GM12878 (cell line): ENCODE measurements around the gene ECM1. TPM values are rescaled to one million over a fixed set of nuclear protein-coding genes. Genes with fewer than 3 reads are reported as not detected.

Experiments
- ATAC-seq: fragments of 200-7000 bp; cut with Tn5 transposase; 3 replicates; pipeline ENCODE4 v1.9.1; 2020; ENCODE audit warnings: mild to moderate bottlenecking, moderate library complexity
- BruUV-seq: library from RNA; stranded (reverse); fragments of 400-500 nt; replicated peaks from 2 replicates; lab custom pipeline; 2021; lab: Mats Ljungman, UMichigan
- CTCF ChIA-PET: fragments of 300-600 bp; sonication (Branson Sonifier 250); formaldehyde crosslinking; extraction: SDS; loops from one replicate; lab custom pipeline; 2021; ENCODE audit warnings: inconsistent platforms; lab: Yijun Ruan, JAX
- POLR2A ChIA-PET: fragments of 350-600 bp; formaldehyde crosslinking; extraction: SDS; loops from one replicate; lab custom pipeline; 2021; ENCODE audit warnings: inconsistent platforms; lab: Charles Lee
- RAD21 ChIA-PET: fragments of 300-600 bp; sonication (Branson Sonifier 250); formaldehyde crosslinking; loops from one replicate; lab custom pipeline; 2023; ENCODE audit warnings: antibody characterized with exemption; ENCODE audit not compliant: unreplicated experiment; lab: Charles Lee
- SMC1A ChIA-PET: fragments of 300-600 bp; sonication (Branson Sonifier 250); formaldehyde crosslinking; loops from one replicate; lab custom pipeline; 2023; ENCODE audit not compliant: unreplicated experiment, uncharacterized antibody; lab: Charles Lee
- DNase-seq: peaks from one replicate; pipeline ENCODE4 v3.0.0-alpha.2; 2011; ENCODE audit warnings: low read depth, low spot score
- FAIRE-seq: peaks from 3 replicates; lab custom pipeline; 2011; peaks lifted over from hg19 to GRCh38; lab: Jason Lieb, UNC
- H2AFZ ChIP-seq: 2 replicates; pipeline ENCODE4 v1.6.0; 2011; ENCODE audit warnings: low read depth, low read length, control low read depth; ENCODE audit not compliant: control insufficient read depth
- H3K27ac ChIP-seq: 2 replicates; pipeline ENCODE4 v1.5.1; 2011; ENCODE audit warnings: control low read depth; ENCODE audit not compliant: control insufficient read depth, insufficient read depth
- H3K27me3 ChIP-seq, 2 experiments: replicated peaks in 1 of 2; 2 replicates each; pipeline versions ENCODE4 v1.6.0 to v1.6.1; 2011; ENCODE audit warnings: low read length in 1 of 2; ENCODE audit not compliant: control insufficient read depth in 2 of 2, insufficient read depth in 2 of 2
- H3K36me3 ChIP-seq, 2 experiments: 2 replicates each; pipeline ENCODE4 v1.5.1; 2011; ENCODE audit warnings: low read length in 1 of 2; ENCODE audit not compliant: control insufficient read depth in 2 of 2, insufficient read depth in 2 of 2
- H3K4me1 ChIP-seq: 2 replicates; pipeline ENCODE4 v1.6.1; 2011; ENCODE audit warnings: mild to moderate bottlenecking, low read length, moderate library complexity, mixed read lengths; ENCODE audit not compliant: control insufficient read depth, insufficient read depth
- H3K4me2 ChIP-seq: 2 replicates; pipeline ENCODE4 v1.6.0; 2011; ENCODE audit warnings: control low read depth; ENCODE audit not compliant: control insufficient read depth, insufficient read depth
- H3K4me3 ChIP-seq: fragments of 200-600 bp; sonication (generic); 2 replicates; pipeline ENCODE4 v1.5.1; 2016
- H3K79me2 ChIP-seq: 2 replicates; pipeline ENCODE4 v1.6.0; 2011; ENCODE audit warnings: low read length; ENCODE audit not compliant: control insufficient read depth, insufficient read depth
- H3K9ac ChIP-seq: 2 replicates; pipeline ENCODE4 v1.8.0; 2011; ENCODE audit warnings: low read length, control low read depth, mixed read lengths; ENCODE audit not compliant: control insufficient read depth, insufficient read depth
- H3K9me3 ChIP-seq: replicated peaks from 3 replicates; pipeline ENCODE4 v1.5.1; 2011; ENCODE audit warnings: mild to moderate bottlenecking, low read length; ENCODE audit not compliant: control insufficient read depth, insufficient read depth
- H4K20me1 ChIP-seq: 2 replicates; pipeline ENCODE4 v1.6.0; 2011; ENCODE audit not compliant: control insufficient read depth, insufficient read depth
- BMI1 ChIP-seq: fragments of 450-650 bp; IDR thresholded peaks from 2 replicates; pipeline ENCODE4 v1.6.1; 2016; ENCODE audit warnings: mild to moderate bottlenecking, moderate library complexity, borderline replicate concordance
- CHD1 ChIP-seq: IDR thresholded peaks from 2 replicates; pipeline ENCODE4 v1.6.1; 2012; ENCODE audit warnings: low read depth, low read length, improper control_type of control experiment
- ESRRA ChIP-seq: IDR thresholded peaks from 2 replicates; pipeline ENCODE4 v1.6.1; 2012; ENCODE audit warnings: mild to moderate bottlenecking, low read length, improper control_type of control experiment
- EZH2 ChIP-seq: IDR thresholded peaks from 2 replicates; pipeline ENCODE4 v1.6.1; 2012; ENCODE audit warnings: low read depth, mild to moderate bottlenecking, control low read depth, inconsistent platforms, low read length, borderline replicate concordance; ENCODE audit not compliant: control insufficient read depth
- FOS ChIP-seq: IDR thresholded peaks from 3 replicates; pipeline ENCODE4 v1.6.1; 2011; ENCODE audit warnings: borderline replicate concordance; ENCODE audit not compliant: insufficient read length; ENCODE audit errors: extremely low read depth
- HDAC6 ChIP-seq: fragments of 200-600 bp; sonication (generic); IDR thresholded peaks from one replicate; pipeline ENCODE4 v1.8.0; 2017; ENCODE audit warnings: antibody characterized with exemption; ENCODE audit not compliant: unreplicated experiment
- JUNB ChIP-seq: IDR thresholded peaks from 2 replicates; pipeline ENCODE4 v1.6.1; 2016; ENCODE audit warnings: antibody characterized with exemption, mild to moderate bottlenecking
- KAT2A ChIP-seq: conservative IDR thresholded peaks from 2 replicates; pipeline ENCODE4 v1.6.1; 2011; ENCODE audit warnings: low read depth, low read length; ENCODE audit not compliant: control insufficient read depth
- NR2C1 ChIP-seq: fragments of 450-650 bp; IDR thresholded peaks from 2 replicates; pipeline ENCODE4 v1.6.1; 2017; ENCODE audit warnings: antibody characterized with exemption, mild to moderate bottlenecking, moderate library complexity
- POLR2A ChIP-seq: IDR thresholded peaks from 2 replicates; pipeline ENCODE4 v1.6.1; 2011; ENCODE audit warnings: low read depth, mild to moderate bottlenecking, low read length
- RAD51 ChIP-seq: fragments of 450-650 bp; IDR thresholded peaks from 2 replicates; pipeline ENCODE4 v1.6.1; 2016; ENCODE audit warnings: moderate library complexity, mild to moderate bottlenecking, inconsistent platforms
- RB1 ChIP-seq: fragments of 450-650 bp; formaldehyde crosslinking; IDR thresholded peaks from 2 replicates; pipeline ENCODE4 v1.6.1; 2017; ENCODE audit warnings: mild to moderate bottlenecking, borderline replicate concordance
- SIX5 ChIP-seq: IDR thresholded peaks from 2 replicates; pipeline ENCODE4 v1.6.1; 2011; ENCODE audit warnings: mild to moderate bottlenecking, low read depth, low read length, moderate library complexity; ENCODE audit not compliant: severe bottlenecking
- SMARCA5 ChIP-seq: fragments of 450-650 bp; IDR thresholded peaks from 2 replicates; pipeline ENCODE4 v1.6.1; 2017; ENCODE audit warnings: mild to moderate bottlenecking
- SPI1 ChIP-seq: IDR thresholded peaks from 2 replicates; pipeline ENCODE4 v1.6.1; 2011; ENCODE audit warnings: low read depth, mild to moderate bottlenecking, low read length, moderate library complexity, borderline replicate concordance; ENCODE audit not compliant: insufficient read depth
- TCF3 ChIP-seq: IDR thresholded peaks from 2 replicates; pipeline ENCODE4 v1.6.1; 2012; ENCODE audit warnings: low read depth, mild to moderate bottlenecking, low read length, borderline replicate concordance; ENCODE audit not compliant: insufficient read depth
- ZNF24 ChIP-seq: fragments of 450-650 bp; IDR thresholded peaks from 2 replicates; pipeline ENCODE4 v1.6.1; 2017; ENCODE audit warnings: antibody characterized with exemption, mild to moderate bottlenecking
- ZSCAN29 ChIP-seq: fragments of 450-650 bp; IDR thresholded peaks from 2 replicates; pipeline ENCODE4 v1.6.1; 2017; ENCODE audit warnings: mild to moderate bottlenecking, moderate library complexity
- WGBS: methylation state at CpG from one replicate; pipeline ENCODE4 v1.1.6; 2016; ENCODE audit warnings: low lambda C conversion rate; ENCODE audit not compliant: insufficient replicate concordance, insufficient coverage; ENCODE audit errors: missing lambda C conversion rate; 5-methylcytosine and 5-hydroxymethylcytosine counted together
- in situ Hi-C: fragments of 300-500 bp; cut with MboI; formaldehyde crosslinking; loops from 9 replicates; pipeline ENCODE4 v1.14.3; 2018; ENCODE audit warnings: mixed read lengths
- intact Hi-C: fragments of 100-400 bp; cut with micrococcal nuclease; formaldehyde crosslinking; loops from one replicate; pipeline ENCODE4 v1.14.2; 2022; ENCODE audit not compliant: unreplicated experiment
- polyA plus RNA-seq, 11 experiments: library from polyadenylated mRNA; depleted of rRNA in 4 of 11; unstranded in 6 of 11; stranded (reverse) in 5 of 11; fragments of >200 nt; fragmentation: Nextera tagmentation in 4 of 11; fragmentation: Illumina TruSeq in 1 of 11; extraction: Ambion mirVana in 4 of 11; extraction: Trizol in 1 of 11; gene quantifications; 1 replicate in 1 of 11; 2 replicates in 10 of 11; pipeline versions ENCODE4 v1.2.1 to v1.2.3, GENCODE V29; 2011 to 2016; ENCODE audit warnings: inconsistent platforms in 2 of 11, missing spikeins in 2 of 11, low read depth in 1 of 11
- total RNA-seq, 4 experiments: library from RNA; depleted of rRNA in 3 of 4; stranded (reverse); fragments of >200 nt in 3 of 4; fragmentation: Illumina TruSeq in 1 of 4; extraction: Trizol in 1 of 4; gene quantifications; 2 replicates each; pipeline versions ENCODE4 v1.2.1 to v1.2.3, GENCODE V29; 2013 to 2021
- TF ChIP-seq, protein P1 (sequence below): IDR thresholded peaks from 2 replicates; pipeline ENCODE4 v1.6.1; 2011; ENCODE audit warnings: mild to moderate bottlenecking, low read depth, low read length, moderate library complexity; ENCODE audit not compliant: insufficient replicate concordance
- TF ChIP-seq, protein P2 (sequence below): IDR thresholded peaks from 2 replicates; pipeline ENCODE4 v1.6.1; 2011; ENCODE audit warnings: borderline replicate concordance, low read depth, mild to moderate bottlenecking, moderate library complexity, low read length; ENCODE audit not compliant: insufficient read depth, poor library complexity, severe bottlenecking

ECM1 gene
- total and polyA plus RNA-seq, 10 of the 15 experiments (the other 5 are each of a cell fraction or from before 2014, with no cell fraction given) = 0.06 to 1.3 (median 0.60) TPM

GRCh38 chr1:150537732-150538684 lies 30.1 kb downstream of the ECM1 start:
- POLR2A ChIA-PET = interaction anchor here (0.8 kb wide), 1 partner anchor 10 kb away, joined by 3 read pairs; no protein-coding TSS in a partner anchor
- 43% methylated on average over 15 of the region's 17 CpGs for WGBS
- Histone ChIP-seq H3K4me2 (no peak overlapping the region), H3K36me3 (no peaks in the 10 kb centered on the region), H3K27ac (no peak overlapping the region), H3K79me2 (no peaks in the 10 kb centered on the region), H3K9me3 (no peaks in the 10 kb centered on the region), H4K20me1 (no peaks in the 10 kb centered on the region)
- CTCF ChIA-PET = interaction anchor here (0.7 to 2.3 kb wide), 6 partner anchors 23 to 458 kb away, joined by 3 to 8 read pairs (median 4); no protein-coding TSS in a partner anchor
- no TSS peak for BruUV-seq
- ATAC-seq = peak; percentile 16; the same call in 1 of the 3 replicates
- TF ChIP-seq CHD1 (no peak), ZSCAN29 (no peak), FOS (no peak), KAT2A (no peak), RB1 (no peak), EZH2 (no peak), ZNF24 (no peak), SMARCA5 (no peak), NR2C1 (no peak), ESRRA (no peak), BMI1 (no peak), SIX5 (no peak), JUNB (no peak), TCF3 (no peak), RAD51 (no peak), SPI1 (no peak), HDAC6 (no peak), POLR2A (no peak)
- TF ChIP-seq, protein P1, sequence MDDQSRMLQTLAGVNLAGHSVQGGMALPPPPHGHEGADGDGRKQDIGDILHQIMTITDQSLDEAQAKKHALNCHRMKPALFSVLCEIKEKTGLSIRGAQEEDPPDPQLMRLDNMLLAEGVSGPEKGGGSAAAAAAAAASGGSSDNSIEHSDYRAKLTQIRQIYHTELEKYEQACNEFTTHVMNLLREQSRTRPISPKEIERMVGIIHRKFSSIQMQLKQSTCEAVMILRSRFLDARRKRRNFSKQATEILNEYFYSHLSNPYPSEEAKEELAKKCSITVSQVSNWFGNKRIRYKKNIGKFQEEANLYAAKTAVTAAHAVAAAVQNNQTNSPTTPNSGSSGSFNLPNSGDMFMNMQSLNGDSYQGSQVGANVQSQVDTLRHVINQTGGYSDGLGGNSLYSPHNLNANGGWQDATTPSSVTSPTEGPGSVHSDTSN = no peak
- TF ChIP-seq, protein P2, sequence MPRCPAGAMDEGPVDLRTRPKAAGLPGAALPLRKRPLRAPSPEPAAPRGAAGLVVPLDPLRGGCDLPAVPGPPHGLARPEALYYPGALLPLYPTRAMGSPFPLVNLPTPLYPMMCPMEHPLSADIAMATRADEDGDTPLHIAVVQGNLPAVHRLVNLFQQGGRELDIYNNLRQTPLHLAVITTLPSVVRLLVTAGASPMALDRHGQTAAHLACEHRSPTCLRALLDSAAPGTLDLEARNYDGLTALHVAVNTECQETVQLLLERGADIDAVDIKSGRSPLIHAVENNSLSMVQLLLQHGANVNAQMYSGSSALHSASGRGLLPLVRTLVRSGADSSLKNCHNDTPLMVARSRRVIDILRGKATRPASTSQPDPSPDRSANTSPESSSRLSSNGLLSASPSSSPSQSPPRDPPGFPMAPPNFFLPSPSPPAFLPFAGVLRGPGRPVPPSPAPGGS = no peak
- TF ChIP-seq, all 136 proteins: peak for 0
- H3K27me3 ChIP-seq = no peaks in the 10 kb centered on the region
- no peak overlapping the region for H3K9ac ChIP-seq
- ChIA-PET SMC1A (interaction anchor here (0.6 kb wide), 1 partner anchor 49 kb away, joined by 3 read pairs; no protein-coding TSS in a partner anchor), RAD21 (no interaction called here)
- H3K4me3 ChIP-seq = no peak overlapping the region
- intact Hi-C loops = loop anchor here (1.0 kb wide), 1 partner anchor 75 kb away; no protein-coding TSS in a partner anchor
- no peaks in the 10 kb centered on the region for H3K4me1 ChIP-seq
- H2AFZ ChIP-seq = no peak overlapping the region
- FAIRE-seq = no peak
- in situ Hi-C loops = no loop called here
- no peak for DNase-seq
